Thoracic aorta (tissue), 2 donors: Measurements from ENCODE around the gene BOK. TPM values are rescaled to one million over a fixed set of nuclear protein-coding genes. Genes with fewer than 3 reads are reported as not detected.

ENCODE experiments used
- ATAC-seq: fragments of 150-250 bp; one replicate; pipeline ENCODE4 v1.8.0; 2017; ENCODE audit warnings: low read depth; ENCODE audit not compliant: insufficient number of reproducible peaks, low FRiP score
- DNase-seq: peaks from one replicate; pipeline ENCODE4 v3.0.0-alpha.2; 2020; ENCODE audit warnings: low spot score
- H3K27ac ChIP-seq, 2 donors: fragments of 200-600 bp; sonication (generic); 1 replicate in 1 of 2; 2 replicates in 1 of 2; pipeline ENCODE4 v1.5.1; 2016; ENCODE audit warnings: mild to moderate bottlenecking in 2 of 2, moderate library complexity in 2 of 2
- H3K27me3 ChIP-seq: fragments of 200-600 bp; sonication (generic); replicated peaks from 2 replicates; pipeline ENCODE4 v1.6.0; 2016; ENCODE audit warnings: mild to moderate bottlenecking; ENCODE audit not compliant: insufficient read depth
- H3K36me3 ChIP-seq: fragments of 200-600 bp; sonication (generic); one replicate; pipeline ENCODE4 v1.5.1; 2016
- H3K4me1 ChIP-seq, 2 donors: fragments of 200-600 bp; sonication (generic); 1 replicate in 1 of 2; 2 replicates in 1 of 2; pipeline versions ENCODE4 v1.5.1 to v1.6.0; 2016; ENCODE audit warnings: low read depth in 2 of 2, mild to moderate bottlenecking in 1 of 2; ENCODE audit not compliant: control insufficient read depth in 1 of 2
- H3K4me3 ChIP-seq: fragments of 200-600 bp; sonication (generic); 2 replicates; pipeline ENCODE4 v1.5.1; 2016; ENCODE audit warnings: mild to moderate bottlenecking
- H3K9me3 ChIP-seq: fragments of 200-600 bp; sonication (generic); 2 replicates; pipeline ENCODE4 v1.5.1; 2016
- CTCF ChIP-seq: fragments of 200-600 bp; sonication (generic); IDR thresholded peaks from one replicate; pipeline ENCODE4 v1.5.1; 2019; ENCODE audit warnings: antibody characterized with exemption
- total RNA-seq, 2 donors: library from RNA; depleted of rRNA; stranded (reverse); fragments of >200 nt; gene quantifications; one replicate each; pipeline versions ENCODE4 v1.1.0 to v1.2.3, GENCODE V29; 2016

Gene BOK
- total RNA-seq, 2 donors from 2014 or later, result 10.7 to 27.5 TPM

DNA sequence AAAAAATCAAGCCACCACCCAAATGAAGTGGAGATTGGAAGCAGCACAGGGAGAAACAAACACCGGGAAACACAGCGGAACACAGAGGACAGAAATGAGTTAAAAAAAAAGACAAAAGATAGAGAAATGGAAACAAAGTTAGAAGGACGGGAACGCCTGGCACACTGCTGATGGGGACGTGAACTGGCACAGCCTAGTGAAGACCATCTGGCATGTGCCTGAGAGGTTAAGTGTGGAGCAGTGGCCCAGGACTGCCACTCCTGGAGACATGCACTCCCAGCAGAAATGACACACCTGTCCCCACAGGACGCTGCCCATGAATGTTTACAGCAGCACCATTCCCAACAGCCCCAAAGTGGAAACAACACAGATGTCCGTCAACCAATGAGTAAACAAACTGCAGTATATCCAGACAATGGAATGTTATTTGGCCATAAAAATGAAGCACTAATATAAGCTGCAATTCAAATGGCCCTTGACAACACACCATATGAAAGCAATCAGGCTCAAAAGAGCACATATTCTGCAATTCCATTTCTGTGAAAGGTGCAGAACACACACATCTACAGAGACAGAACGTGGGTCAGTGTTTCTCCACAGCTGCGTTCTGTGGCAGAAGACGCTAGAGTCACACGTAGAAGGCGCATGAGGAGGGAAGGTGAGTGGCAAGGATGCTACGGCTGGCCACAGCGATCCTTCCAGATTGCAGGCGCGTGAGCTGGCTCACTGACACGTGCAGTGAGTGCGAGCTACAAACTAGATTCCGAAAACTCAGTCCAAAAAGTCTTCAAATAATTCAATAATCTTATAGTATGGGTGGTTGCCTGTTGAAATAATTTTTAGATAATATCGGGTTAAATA lies 53.8 kb downstream of the BOK start:
- ATAC-seq (no peak), DNase-seq (no peak)
- Histone ChIP-seq H3K4me3 (no peak overlapping the region), H3K36me3 (no peaks in the 10 kb centered on the region), H3K4me1 (peaks cover 0 to 16% of the 10 kb centered on the region in 2 donors), H3K9me3 (no peaks in the 10 kb centered on the region), H3K27me3 (no peaks in the 10 kb centered on the region), H3K27ac (no peak overlapping the region)
- no peak for TF ChIP-seq CTCF

GRCh38 chr2:241613017-241613780 lies 54.7 kb downstream of the BOK start:
- Histone ChIP-seq H3K9me3 (no peaks in the 10 kb centered on the region), H3K27me3 (no peaks in the 10 kb centered on the region), H3K4me1 (peaks cover 0 to 16% of the 10 kb centered on the region in 2 donors), H3K36me3 (no peaks in the 10 kb centered on the region), H3K27ac (no peak overlapping the region), H3K4me3 (no peak overlapping the region)
- DNase-seq (no peak), ATAC-seq (no peak)
- TF ChIP-seq CTCF, result no peak

DNA sequence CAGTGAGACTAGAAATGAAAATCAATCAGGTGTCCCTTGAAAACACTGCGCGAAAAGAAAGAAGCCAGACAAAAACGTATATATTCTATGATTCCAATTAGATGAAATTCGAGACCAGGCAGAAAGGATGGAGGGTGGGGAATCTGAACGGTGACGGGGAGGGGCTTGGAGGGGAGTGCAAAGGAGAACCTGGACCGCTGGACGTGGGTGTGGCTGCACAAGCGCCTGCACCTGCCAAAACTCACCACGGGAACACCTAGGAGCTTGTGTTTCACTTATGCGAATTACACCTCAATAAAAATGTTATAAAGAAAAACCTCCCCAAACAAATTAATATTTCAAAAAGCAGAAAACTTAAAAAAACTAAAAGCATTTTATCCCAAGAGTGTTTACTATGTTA lies 56.5 kb downstream of the BOK start:
- Histone ChIP-seq H3K4me3 (no peak overlapping the region), H3K9me3 (no peaks in the 10 kb centered on the region), H3K36me3 (no peaks in the 10 kb centered on the region), H3K27me3 (no peaks in the 10 kb centered on the region), H3K4me1 (peaks cover 0 to 6% of the 10 kb centered on the region in 2 donors), H3K27ac (no peak overlapping the region)
- DNase-seq, result no peak
- no peak for ATAC-seq
- no peak for TF ChIP-seq CTCF

GRCh38 chr2:241615522-241616052 lies 57.0 kb downstream of the BOK start:
- no peak for DNase-seq
- TF ChIP-seq CTCF, result no peak
- H3K4me3 ChIP-seq, result no peak overlapping the region
- H3K36me3 ChIP-seq, result no peaks in the 10 kb centered on the region
- H3K4me1 ChIP-seq, result peaks cover 0 to 4% of the 10 kb centered on the region in 2 donors
- no peaks in the 10 kb centered on the region for H3K9me3 ChIP-seq
- no peak for ATAC-seq
- no peak overlapping the region for H3K27ac ChIP-seq
- H3K27me3 ChIP-seq, result no peaks in the 10 kb centered on the region
